Right renal cortex interstitium (tissue), 3 donors: ENCODE measurements around the gene MPV17L2. TPM values are rescaled to one million over a fixed set of nuclear protein-coding genes. Genes with fewer than 3 reads are reported as not detected.
A peak's percentile ranks its signal among the peaks of the same experiment; 100 is the strongest.

Experiments used
- DNase-seq, 3 donors: peaks; one replicate each; pipeline ENCODE4 v3.0.0-alpha.2; 2013; ENCODE audit warnings: low read depth in 3 of 3, low spot score in 2 of 3
- polyA plus RNA-seq, 3 donors: library from polyadenylated mRNA; unstranded; fragments of 120-200 nt; gene quantifications; one replicate each; pipeline ENCODE4 v1.2.1, GENCODE V29; 2013; ENCODE audit not compliant: insufficient read length in 3 of 3

MPV17L2 gene
- polyA plus RNA-seq, 3 donors: 9.0 to 10.4 (median 9.8) TPM

GRCh38 chr19:18232540-18233223, 39.7 kb downstream of the MPV17L2 start:
- no peak for DNase-seq

- peak in 2 of 3 donors; percentile 57 to 59 for DNase-seq
Measured at GRCh38 chr19:18233224-18233825, 40.3 kb downstream of the MPV17L2 start.

- no peak for DNase-seq
Measured at GRCh38 chr19:18234194-18234593, 41.2 kb downstream of the MPV17L2 start.

- DNase-seq: no peak
Measured at GRCh38 chr19:18239303-18239702, 46.3 kb downstream of the MPV17L2 start.

- DNase-seq: no peak
Measured at GRCh38 chr19:18245297-18245696, 52.3 kb downstream of the MPV17L2 start.

Other genes with a start within 250 kb of the MPV17L2 start
- 1 to 10 TPM; 3.9 to 6.2 (median 4.2) TPM for gene KCNN1, start 226.1 kb upstream of the MPV17L2 start, polyA plus RNA-seq
- gene ARRDC2, start 185.0 kb upstream of the MPV17L2 start, polyA plus RNA-seq: 1 to 10 TPM; 3.9 to 4.3 (median 4.1) TPM
- under 1 TPM; 0.14 to 0.16 (median 0.14) TPM for gene IL12RB1, start 106.3 kb upstream of the MPV17L2 start, polyA plus RNA-seq
- 1 to 10 TPM; 3.5 to 5.1 (median 4.5) TPM for gene MAST3, start 95.4 kb upstream of the MPV17L2 start, polyA plus RNA-seq
- 10 to 100 TPM; 20.0 to 27.1 (median 26.7) TPM for gene PIK3R2, start 40.1 kb upstream of the MPV17L2 start, polyA plus RNA-seq
- gene IFI30, start 19.4 kb upstream of the MPV17L2 start, polyA plus RNA-seq: 10 to 100 TPM; 12.0 to 19.8 (median 17.6) TPM
- 1 to 10 TPM; 3.4 to 5.1 (median 3.9) TPM for gene RAB3A, start 10.8 kb downstream of the MPV17L2 start, polyA plus RNA-seq
- gene PDE4C, start 33.2 kb downstream of the MPV17L2 start, polyA plus RNA-seq: 1 to 10 TPM in 1 of 3 donors, under 1 TPM in 2; 0.33 to 1.0 (median 0.71) TPM
- gene IQCN, start 81.2 kb downstream of the MPV17L2 start, polyA plus RNA-seq: 1 to 10 TPM; 3.8 to 4.4 (median 4.3) TPM
- gene JUND, start 88.4 kb downstream of the MPV17L2 start, polyA plus RNA-seq: 10 to 100 TPM; 52.4 to 74.7 (median 64.6) TPM
- 10 to 100 TPM; 87.7 to 90.8 (median 88.0) TPM for gene LSM4, start 129.9 kb downstream of the MPV17L2 start, polyA plus RNA-seq
- 10 to 100 TPM; 18.9 to 21.0 (median 21.0) TPM for gene PGPEP1, start 147.4 kb downstream of the MPV17L2 start, polyA plus RNA-seq
- gene GDF15, start 192.9 kb downstream of the MPV17L2 start, polyA plus RNA-seq: 1 to 10 TPM; 2.6 to 5.2 (median 3.2) TPM
- gene LRRC25, start 204.4 kb downstream of the MPV17L2 start, polyA plus RNA-seq: 1 to 10 TPM in 1 of 3 donors, under 1 TPM in 2; 0.65 to 1.2 (median 0.85) TPM
- gene SSBP4, start 226.2 kb downstream of the MPV17L2 start, polyA plus RNA-seq: 10 to 100 TPM; 51.1 to 65.2 (median 61.6) TPM
- 10 to 100 TPM; 89.5 to 99.8 (median 98.8) TPM for gene ISYNA1, start 244.9 kb downstream of the MPV17L2 start, polyA plus RNA-seq